H1 (cell line): ENCODE measurements around the gene RARB. TPM values are rescaled to one million over a fixed set of nuclear protein-coding genes. Genes with fewer than 3 reads are reported as not detected.

Experiments used
- GABPA ChIP-seq: IDR thresholded peaks from 2 replicates; pipeline ENCODE4 v1.6.1; 2011; ENCODE audit warnings: mild to moderate bottlenecking, low read length, moderate library complexity, borderline replicate concordance; ENCODE audit not compliant: insufficient read depth
- RAD21 ChIP-seq, 2 experiments: IDR thresholded peaks in 1 of 2; conservative IDR thresholded peaks in 1 of 2; 2 replicates each; pipeline ENCODE4 v1.6.1; 2011; ENCODE audit warnings: low read depth in 2 of 2, low read length in 2 of 2, improper control_type of control experiment in 1 of 2, inconsistent platforms in 1 of 2, mild to moderate bottlenecking in 1 of 2, moderate library complexity in 1 of 2
- SIRT6 ChIP-seq: IDR thresholded peaks from one replicate; pipeline ENCODE4 v1.7.1; 2012; ENCODE audit warnings: low read length, inconsistent platforms
- polyA plus RNA-seq, 7 experiments: library from polyadenylated mRNA; depleted of rRNA in 3 of 7; stranded (reverse) in 5 of 7; unstranded in 2 of 7; fragments of >200 nt in 5 of 7; fragments of 200-250 nt in 2 of 7; gene quantifications; 1 replicate in 5 of 7; 2 replicates in 1 of 7; 4 replicates in 1 of 7; pipeline versions ENCODE4 v1.2.1 to v1.2.3, GENCODE V29; 2011 to 2013; ENCODE audit warnings: missing spikeins in 2 of 7, mixed read lengths in 2 of 7
- total RNA-seq: library from RNA; stranded (reverse); fragmentation: NEBNext Ultra II Directional; extraction: Animal tissue kit (Norgen Biotek cat#: 25700); gene quantifications from 2 replicates; pipeline ENCODE4 v1.2.1, GENCODE V29; 2021

RARB gene
- total and polyA plus RNA-seq, 2 of the 8 experiments (the other 6 are each of a cell fraction or from before 2014, with no cell fraction given) = 0.15 to 0.22 TPM

- TF ChIP-seq GABPA = no peak
- TF ChIP-seq RAD21 (IDR thresholded peaks at IDR 0.05 in 1 of 2, conservative IDR thresholded peaks at IDR 0.05 in 1 of 2; ENCODE audit: low read depth in 2 of 2, low read length in 2 of 2) = no peak
- no peak for TF ChIP-seq SIRT6
Measured at GRCh38 chr3:25582242-25582641, 154.2 kb downstream of the RARB start (continued).
